HG03135 (cell line): ENCODE data around the gene HMHB1.

Experiments
- ATAC-seq: cut with Tn5 transposase; IDR thresholded peaks from one replicate; pipeline ENCODE4 v1.9.1; 2021; ENCODE audit warnings: mild to moderate bottlenecking, moderate library complexity; ENCODE audit not compliant: unreplicated experiment

HMHB1 gene

DNA sequence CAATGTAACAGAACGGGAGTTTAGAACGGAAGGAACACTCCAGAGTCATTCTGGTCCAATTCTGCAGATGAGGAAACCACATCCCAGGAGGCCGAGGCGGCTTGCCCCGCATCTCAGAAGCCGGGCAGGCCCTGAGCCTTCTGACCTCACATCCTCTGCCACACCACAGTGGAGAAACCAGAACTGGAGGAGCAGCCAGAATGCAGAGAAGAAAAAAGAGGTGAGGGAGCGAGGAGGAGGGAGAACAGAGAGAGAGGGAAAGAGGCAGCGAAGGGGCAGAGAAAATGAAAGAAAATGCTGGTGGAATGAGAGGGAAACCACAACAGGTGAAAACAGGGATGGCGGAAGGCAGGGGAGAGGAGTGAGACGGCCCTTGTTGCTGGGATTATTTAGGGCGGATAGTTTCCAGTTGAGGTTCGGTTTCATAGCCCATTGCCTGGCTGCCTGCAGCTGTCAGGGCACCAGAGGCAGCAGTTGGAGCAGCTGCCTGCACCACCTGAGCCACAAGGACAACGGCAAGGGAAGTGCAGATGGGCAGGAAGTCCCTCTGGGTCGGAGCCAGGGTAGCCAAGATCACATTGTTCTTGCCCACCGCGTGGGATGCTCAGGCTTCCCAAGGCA lies at the start of gene HMHB1:
Gene HMHB1, plus strand, starts transcription at position 77 of the 621 bp plus-strand sequence.
- no peak for ATAC-seq

- ATAC-seq = no peak
These were observed 49.2 kb upstream of the HMHB1 start for GRCh38 chr5:143762636-143763220.

DNA sequence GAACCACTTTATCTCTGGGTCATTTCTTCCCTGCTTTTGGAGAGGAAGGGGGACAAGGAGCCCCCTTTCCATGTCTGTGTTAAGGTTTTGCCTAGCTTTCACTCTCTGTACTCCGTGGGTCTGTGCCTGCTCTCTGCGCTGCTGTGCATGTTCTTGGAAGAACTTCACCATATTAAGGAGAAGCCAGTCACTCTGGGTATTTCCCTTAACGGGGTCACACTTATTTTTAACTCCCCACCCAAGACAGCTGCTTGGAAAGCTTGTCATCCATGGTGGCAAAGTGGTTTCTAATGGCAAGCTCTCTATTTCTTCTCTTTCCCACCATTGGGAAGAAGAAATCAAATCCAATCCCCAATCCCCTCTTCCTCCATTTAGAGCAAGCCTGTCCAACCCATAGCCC lies 44.8 kb upstream of the HMHB1 start:
- ATAC-seq = no peak

GRCh38 chr5:143769026-143769786 lies 42.8 kb upstream of the HMHB1 start:
- ATAC-seq = no peak

DNA sequence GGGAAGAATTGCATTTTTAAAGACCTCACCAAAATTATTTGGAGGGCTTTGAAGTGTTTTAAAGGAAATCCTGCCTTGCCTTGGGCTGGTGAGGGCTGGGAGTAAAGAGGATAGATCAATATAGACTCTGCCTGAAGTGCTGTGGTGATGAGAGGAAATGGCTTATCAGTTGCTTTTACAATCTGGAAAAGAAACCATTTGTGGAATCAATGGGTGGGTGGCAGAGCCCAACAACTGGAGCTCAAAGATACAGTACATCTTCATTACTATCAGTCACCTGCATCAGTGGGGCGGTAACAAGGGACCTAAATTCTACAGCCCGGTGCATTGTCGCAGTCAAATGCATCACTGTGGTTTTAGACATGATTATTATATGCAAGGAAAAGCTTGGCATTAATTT lies 41.5 kb upstream of the HMHB1 start:
- ATAC-seq = no peak

DNA sequence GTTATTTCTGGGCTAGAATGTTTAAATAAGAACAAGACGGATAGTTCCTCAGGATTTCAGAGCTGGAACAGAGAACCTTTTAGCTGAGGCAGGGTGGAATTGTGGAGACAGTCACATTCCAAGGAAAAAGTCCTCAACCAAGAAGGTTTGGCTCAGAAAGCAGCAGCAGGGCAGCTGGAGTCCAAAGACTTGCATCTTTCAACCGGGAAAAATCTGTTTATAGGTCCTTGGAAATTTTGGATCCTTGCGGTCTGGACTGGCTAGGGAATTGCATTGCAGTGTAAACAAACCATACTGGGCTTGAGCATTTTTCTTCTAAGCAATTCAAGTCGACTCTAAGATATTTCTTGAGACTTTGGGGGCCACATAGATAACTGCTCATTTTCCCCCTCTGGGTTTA lies 40.8 kb upstream of the HMHB1 start:
- no peak for ATAC-seq

GRCh38 chr5:143771602-143772001 lies 40.4 kb upstream of the HMHB1 start:
- no peak for ATAC-seq

DNA sequence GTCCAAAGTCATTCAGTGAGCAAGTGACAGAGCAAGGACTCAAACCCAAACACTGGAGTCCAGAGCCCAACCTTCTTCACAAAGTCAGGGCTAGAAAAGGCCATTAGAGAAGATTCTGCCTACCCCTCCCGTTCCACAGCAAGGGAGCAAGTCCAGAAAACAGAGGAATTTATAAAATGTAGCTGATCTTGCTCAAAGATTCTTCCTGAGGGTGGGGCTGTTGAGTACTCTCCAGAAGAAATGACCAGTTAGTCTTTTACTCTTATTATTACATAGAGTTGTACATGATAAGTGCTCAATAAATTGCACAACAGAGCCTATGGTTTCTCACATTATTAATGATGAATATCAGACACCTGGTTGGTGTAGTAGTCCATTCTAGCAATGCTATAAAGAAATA lies 39.3 kb upstream of the HMHB1 start:
- no peak for ATAC-seq

DNA sequence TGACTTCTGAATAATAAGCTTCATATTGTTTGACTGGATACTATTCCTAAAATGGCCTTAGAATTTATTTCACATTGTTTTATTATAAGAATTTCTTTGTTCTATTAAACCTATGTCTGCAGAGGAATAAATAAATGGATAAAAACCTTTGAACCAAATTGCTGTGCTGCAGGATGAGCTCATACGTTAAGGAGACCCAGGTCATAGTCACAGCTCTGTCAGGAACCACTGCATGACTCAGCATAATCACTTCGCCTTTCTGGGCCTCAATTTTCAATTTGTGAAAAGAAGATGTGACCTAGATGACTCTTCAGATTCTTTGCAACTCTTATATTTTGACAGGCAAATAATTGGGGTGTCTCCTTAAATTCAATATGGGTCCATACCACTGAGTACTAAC lies 36.7 kb upstream of the HMHB1 start:
- ATAC-seq = no peak

DNA sequence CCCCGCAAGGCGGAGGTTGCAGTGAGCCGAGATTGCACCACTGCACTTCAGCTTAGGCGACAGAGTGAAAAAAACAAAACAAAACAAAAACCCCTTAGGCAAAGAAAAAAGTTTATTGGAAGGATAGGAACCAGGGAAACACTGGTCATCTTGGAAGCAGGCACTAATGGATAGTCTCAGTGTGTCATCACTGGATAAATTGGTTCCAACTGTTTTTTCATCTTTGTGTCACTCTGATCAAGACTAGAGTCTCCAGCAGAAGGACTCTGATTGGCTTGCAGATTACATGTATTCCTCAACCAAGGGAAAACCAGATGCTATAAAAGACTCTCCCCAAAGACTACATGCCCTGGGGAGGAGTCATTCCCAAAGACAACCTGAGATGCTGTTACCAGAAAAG lies 35.0 kb upstream of the HMHB1 start:
- ATAC-seq = no peak

GRCh38 chr5:143779506-143779905 lies 32.5 kb upstream of the HMHB1 start:
- ATAC-seq = no peak

- no peak for ATAC-seq
These were observed 29.9 kb upstream of the HMHB1 start for GRCh38 chr5:143781993-143782520.

GRCh38 chr5:143782588-143783386 lies 29.2 kb upstream of the HMHB1 start:
- no peak for ATAC-seq

DNA sequence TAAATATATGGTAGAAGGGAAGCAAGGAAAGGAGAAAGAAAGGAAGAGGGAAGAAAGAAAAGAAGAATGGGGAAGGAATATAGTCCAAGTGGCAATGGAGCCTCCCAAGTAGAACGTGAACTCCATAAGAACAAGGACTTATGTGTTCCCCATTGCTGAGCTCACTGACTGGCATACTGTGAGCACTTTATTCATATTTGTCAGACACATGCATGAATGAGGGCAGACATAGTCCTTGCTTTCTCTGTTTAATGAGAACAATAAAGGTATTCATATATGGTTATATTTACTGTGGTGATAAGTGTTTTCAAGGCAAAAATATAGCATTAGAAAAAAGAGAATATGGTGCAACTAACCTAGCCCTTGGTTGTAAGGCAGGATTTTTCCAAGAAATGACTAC lies 23.6 kb upstream of the HMHB1 start:
- no peak for ATAC-seq

DNA sequence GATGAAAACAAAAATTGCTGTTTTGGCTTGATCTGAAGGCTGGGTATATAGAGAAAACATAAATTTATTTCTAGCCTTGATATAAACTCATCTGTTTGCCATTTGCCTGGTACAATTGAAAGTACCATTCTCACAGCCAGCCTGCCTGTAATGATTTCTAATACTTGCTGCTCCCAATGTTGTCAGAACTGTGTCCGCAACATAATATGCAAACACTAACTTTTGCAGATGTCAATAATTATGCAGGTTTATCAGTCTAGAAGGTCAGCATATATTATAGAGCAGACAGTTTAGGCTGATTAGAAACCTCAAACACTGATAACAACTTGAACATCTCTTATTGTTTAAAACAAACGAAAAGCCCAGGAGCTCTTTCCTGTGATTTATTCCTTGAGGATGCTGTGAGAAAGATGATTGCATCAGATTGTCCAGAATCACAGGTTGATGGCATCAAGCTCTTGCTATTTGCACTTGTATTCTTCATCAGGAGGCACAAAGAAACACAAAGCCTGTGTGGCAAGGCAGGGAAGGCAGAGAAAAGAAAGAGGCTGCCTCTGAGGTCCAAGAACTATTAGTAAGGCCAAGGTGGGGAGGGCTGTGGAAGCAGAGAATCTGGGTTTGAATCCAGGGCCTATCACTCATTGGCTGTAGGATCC lies 21.4 kb upstream of the HMHB1 start:
- no peak for ATAC-seq

- peak; percentile 60 for ATAC-seq
These were observed 19.9 kb upstream of the HMHB1 start for GRCh38 chr5:143791848-143792731.

GRCh38 chr5:143793249-143793648 lies 18.7 kb upstream of the HMHB1 start:
- ATAC-seq = no peak

DNA sequence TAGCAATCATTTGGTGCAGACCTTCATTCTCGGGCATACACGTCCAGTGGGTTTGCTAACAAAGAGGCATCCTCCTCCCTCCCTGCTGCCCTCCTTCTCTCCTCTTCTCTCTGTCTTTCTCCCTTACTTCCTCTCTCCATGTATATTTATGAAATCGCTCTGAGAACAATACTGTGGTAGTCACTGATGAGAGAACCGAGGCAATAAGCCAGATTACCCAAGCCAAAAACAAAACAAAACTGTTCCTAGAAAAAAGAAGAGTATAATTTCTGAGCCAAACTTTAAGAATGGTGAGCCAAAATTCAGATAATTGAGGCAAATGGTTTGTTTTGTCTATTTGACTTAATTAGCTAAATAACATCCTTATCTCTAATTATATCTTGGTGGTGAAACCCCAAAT lies 15.8 kb upstream of the HMHB1 start:
- no peak for ATAC-seq

DNA sequence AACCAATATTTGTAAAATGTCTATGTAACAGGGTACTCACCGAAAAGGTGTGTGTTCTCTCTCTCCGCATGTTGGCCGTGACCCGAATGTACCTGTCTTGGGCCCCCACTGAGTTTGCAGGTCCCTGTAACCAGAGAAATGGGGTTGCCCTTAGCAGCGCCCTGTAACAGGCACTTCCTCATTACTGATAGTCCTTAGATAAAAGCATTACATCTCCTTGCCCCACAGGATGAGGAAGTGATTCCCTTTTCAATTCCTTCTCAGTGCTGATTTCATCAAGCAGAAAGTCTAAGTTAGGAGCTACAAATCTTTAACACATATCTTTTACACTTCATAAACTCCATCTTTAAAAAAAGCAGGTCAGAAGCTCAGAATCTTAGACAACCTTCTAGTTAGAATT lies 15.2 kb upstream of the HMHB1 start:
- ATAC-seq = no peak

DNA sequence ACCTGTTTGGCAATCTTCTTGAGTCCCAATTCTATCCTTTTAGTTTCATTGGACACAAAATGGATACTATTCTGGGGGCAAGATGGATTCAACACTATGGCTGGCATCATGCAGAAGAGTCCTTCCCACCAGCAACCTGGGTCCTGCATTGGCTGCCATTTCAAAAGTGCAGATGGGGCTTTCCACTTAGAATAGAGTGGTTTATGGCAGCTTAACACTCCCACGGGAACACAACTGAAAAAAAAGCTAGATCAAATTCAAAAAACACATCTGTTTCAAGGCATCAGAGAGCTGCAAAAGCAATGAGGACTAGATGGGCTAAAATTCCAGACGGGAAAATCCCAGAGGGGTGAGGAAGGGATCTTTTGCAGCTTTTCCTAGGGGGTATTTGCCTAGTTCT lies 11.2 kb upstream of the HMHB1 start:
- ATAC-seq = no peak
